Stimulated activated CD4-positive, alpha-beta T cell treated with anti-CD3 and anti-CD28 coated beads, Interleukin-2, amount 100 ng/mL, for 4 hours (primary cell): Measurements from ENCODE around the gene EPOP.
"Not testable (repeated sequence)": the region's sequence is repeated elsewhere in the genome, so short reads cannot be mapped to it uniquely, and the experiment has no call there.

Experiments used
- DNase-seq: peaks from one replicate; pipeline ENCODE4 v3.0.0-alpha.2; 2020; ENCODE audit warnings: low read depth

EPOP gene

DNA sequence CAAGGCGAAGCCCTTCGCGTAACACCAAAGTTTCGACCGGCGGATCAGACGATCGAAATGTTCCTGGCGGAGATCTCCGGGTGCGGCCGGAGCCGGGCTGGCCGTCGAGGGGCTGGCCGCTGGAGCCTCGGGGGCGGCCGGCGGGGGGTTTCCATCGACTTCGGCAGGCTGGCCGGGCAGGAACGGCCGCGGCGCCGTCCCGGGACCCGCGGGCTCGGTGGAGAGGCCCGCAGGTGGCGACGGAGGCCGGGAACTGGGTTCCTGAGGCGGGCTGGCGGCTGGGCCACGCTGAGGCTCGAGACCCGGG lies 1.1 kb downstream of the EPOP start:
- no peak for DNase-seq

DNA sequence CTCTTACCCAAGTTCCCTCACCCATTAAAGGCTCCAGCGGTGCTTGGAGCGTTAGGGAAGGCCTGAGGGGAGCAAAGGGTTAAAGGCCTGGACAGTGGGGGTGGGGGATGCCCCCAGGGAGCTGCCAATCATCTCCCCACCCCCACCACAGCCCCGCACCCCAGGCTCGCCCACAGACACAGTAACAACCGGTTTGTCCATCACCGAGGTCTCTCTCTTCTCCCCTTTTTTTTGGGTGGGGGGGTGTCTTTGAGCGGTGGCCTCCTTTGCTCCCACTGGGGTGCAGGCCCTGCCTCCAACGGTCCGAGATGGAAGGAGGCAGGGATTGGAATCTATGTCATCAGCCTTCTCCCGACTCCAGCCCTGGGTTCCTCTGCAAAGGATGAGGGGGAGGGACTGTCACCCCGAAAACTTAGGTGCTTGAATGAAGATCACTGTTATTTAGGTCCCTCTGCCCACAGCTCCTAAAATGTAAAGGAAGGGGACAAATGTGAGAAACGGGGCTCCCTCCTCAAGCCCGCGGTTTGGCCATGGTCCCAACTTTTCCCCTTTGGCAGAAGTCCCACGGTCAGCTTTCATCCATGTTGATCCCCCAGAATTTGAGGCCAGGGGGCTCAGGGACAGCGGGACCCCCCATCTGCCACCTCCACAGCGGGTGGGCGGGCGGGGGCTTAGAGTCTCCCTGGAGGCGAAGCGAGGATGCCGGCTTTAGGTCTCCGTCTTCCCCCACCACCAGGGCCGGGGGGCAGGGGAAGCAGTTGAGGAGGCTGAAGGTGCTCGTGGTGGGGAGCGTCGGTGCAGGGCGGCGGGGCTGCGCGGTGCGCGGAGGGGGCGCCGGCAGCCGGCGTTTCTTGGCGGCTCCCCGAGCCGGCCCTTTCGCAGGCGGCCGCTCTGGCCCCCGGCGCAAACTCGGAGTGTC lies 1.7 kb downstream of the EPOP start:
- DNase-seq: no peak

DNA sequence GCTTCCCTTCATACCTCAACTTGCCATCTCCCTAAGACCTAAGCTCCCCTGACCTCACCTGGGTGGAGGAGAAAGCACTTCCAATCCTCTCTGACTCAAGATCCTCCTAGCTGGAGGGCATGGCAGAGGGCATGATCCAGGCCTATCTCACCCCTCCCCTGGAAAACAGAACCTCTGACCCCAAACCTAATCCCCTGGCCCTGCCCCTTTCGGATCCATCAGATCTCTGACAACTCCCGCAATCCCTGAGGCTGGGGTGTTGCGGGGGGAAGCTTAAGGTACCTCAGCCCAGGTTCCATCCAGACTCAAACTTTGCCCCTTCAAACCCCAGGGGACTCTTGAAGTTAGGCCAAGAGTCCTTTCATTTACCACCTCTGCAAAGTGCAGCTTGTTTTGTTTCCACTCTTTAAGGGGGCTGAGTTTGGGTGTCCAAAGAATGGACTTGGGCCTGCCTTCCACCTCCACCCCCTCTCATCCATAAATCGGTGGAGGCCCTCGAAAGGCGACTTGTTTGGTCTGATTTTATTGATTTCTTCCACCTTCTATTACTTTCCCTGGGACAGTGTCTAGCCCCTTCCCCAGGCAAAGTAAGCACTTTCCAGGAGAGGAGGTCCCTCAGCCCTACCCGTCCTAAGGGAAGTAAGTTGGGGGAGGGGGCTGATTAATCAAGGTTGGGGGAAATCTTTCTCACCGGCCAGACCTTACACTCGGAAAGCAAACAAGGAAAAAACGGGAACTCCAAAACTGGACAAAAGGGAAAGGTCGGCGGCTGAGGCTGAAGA lies 2.6 kb downstream of the EPOP start:
- DNase-seq: no peak

DNA sequence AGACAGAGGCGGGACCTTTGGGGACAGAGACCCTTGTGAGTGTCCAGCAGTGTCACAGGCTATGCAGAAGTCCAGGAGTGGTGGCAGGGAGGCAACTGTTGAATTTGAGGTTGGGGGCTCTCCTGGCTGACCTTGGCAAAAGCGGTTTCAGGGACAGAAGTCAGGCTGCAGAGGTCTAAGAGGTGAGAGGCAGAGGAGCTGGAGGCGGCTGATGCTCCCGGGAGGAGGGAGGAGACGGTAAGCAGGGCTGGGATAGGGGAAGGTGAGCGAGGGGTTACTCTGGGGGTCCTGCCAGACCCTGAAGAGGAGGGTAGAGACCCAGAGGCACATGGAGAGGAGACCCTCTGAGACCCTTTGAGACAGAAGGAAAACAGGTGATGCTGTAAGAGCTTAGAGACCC lies 5.2 kb downstream of the EPOP start:
- no peak for DNase-seq

DNA sequence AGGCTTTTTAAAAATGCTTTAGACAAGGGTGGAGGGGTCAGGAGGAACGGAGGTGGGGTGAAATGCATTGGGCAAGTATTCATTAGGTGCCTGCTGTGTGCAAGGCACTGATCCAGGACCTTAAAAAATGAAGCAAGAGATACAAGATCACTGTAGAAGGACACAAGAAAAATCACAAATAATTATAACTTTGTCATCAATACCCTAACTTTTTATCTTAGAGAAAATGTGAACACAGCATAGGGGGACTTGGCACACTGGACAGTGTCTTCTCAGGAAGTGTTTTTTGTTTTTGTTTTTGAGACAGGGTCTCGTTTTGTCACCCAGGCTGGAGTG lies 7.0 kb downstream of the EPOP start:
- DNase-seq: no peak

DNA sequence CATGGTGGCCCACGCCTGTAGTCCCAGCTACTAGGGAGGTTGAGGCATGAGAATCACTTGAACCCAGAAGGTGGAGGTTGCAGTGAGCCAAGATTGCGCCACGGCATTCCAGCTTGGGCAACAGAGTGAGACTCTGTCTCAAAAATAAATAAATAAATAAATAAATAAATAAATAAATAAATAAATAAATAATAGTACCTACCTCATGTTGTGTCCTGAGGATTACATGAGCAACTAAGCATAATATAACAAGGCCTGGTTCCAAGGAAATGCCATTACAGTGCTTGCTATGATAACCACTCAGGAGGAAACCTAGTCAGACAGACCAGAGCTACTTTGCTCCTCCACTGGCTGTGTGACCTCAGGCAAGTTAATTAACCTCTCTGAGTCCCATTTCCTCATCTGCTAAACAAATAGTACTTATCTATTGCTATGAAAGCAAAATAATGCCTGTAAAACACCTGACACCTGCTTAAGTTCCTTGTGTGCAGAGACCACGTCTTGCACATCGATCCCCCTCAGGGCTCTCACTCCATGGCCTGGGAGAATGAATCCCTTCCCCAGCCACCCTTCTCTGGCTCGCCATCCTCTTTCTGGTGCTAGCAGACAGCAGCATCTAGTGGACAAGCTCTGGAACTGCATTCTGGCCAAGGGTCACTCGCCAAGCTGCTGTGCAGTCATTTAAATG lies 7.5 kb downstream of the EPOP start:
- DNase-seq: peak; percentile 23

DNA sequence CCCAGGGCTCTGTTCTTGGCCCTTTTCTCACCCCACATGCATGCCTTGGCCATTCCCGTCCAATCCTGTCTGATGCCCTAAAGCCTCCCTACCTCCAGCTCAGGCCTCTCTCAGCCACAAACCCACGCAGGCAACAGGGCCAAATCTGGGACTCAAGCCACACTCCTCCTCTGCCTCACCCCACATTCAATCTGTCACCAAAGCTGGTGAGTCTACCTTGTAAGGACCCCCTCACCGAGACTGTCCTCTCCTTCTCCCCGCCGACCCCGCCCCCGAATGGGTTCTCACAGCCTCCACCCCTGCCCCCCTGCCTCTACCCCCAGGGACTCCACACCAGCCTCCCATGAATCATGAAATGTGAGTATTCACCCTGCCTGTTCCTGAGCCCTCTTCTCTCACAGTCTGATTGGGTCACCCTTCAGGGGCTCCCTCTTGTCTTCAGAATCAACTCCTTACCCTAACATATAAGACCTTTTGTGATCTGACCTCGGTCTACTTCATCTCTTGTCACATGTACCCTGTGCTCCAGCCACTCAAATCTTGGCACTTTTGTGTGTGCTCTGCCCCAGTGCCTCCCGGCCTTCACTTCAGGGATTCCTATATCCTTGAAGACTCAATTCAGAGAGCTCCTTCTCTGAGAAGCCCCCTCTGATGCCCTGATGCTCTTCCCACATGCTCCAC lies 10.7 kb downstream of the EPOP start:
- DNase-seq: no peak

DNA sequence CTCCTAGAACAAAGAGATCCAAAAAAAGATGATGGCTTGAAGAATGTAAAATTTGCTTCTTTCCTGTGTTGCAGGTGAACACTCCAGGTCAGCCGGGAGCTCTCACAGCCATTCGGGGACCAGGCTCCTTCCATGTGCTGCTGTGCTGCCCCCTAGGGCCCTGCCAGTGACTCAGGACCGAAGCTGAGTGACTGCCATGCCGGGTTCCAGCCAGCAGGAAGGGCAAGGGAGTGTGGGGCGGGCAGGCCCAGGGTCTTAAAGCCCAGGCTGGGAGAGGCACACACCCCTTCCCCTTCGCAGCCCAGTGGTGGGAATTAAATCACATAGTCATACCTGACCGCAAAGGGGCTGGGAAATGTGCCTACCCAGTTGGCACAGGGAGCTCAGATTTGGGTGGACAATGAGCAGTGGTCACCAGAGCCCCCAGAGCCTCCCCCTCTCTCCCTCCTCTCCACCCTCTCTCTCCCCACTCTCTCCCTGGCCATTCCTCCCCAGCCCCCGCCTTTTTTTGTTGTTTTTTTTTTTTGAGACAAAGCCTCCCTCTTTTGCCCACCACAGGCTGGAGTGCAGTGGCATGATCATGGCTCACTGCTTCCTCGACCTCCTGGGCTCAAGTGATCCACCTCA lies 11.5 kb downstream of the EPOP start:
- DNase-seq: peak; percentile 24

DNA sequence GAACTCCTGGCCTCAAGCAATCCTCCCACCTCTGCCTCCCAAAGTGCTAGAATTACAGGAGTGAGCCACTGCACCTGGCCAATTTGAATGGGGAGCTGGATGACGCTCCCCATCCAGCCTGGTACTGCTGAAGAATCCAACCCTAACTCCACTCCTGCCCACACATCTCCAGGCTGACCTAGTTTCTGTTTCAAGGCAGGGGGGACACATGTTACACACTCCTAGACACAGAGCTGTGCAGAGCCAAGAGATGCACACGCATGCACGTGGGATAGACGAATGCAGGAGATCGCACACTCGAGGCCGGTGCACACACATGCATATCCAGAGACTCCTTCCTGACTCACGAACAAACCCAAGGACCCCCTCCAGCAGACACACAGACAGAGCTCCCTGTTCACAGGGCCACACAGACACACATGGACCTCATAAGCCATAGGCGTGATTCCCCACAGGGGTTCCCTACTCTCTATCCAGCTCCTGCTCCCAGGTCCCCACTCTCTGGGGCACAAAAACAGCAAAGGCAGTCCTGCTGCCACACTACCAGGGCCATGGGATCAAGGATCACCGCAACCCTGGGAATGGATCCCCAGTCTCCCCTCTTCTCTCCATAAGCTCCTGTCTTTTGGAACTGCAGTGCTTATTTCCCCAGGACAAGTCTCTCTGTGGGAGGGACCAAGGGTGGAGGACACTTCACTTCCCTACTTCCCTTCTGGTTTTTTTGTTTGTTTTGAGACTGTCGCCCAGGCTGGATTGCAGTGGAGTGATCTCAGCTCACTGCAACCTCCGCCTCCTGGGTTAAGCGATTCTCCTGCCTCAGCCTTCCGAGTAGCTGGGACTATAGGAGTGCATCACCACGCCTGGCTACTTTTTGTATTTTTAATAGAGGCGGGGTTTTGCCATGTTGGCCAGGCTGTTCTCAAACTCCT lies 14.4 kb downstream of the EPOP start:
- no peak for DNase-seq

DNA sequence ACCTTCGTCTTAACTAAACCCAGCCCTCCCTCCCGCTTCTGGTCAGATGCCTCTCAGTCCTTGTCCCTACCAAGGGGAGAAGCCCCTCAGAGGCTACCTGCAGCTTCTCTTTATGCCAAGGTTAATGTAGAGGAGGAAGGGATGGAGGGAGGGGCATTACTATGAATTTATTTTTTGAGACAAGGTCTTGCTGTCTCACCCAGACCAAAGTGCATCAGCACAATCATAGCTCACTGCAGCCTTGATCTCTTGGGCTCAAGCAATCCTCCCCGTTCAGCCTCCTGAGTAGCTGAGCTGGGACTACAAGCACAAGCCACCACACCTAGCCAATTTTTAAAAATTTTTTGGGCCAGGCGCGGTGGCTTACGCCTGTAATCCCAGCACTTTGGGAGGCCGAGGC lies 15.3 kb downstream of the EPOP start:
- DNase-seq: no peak

DNA sequence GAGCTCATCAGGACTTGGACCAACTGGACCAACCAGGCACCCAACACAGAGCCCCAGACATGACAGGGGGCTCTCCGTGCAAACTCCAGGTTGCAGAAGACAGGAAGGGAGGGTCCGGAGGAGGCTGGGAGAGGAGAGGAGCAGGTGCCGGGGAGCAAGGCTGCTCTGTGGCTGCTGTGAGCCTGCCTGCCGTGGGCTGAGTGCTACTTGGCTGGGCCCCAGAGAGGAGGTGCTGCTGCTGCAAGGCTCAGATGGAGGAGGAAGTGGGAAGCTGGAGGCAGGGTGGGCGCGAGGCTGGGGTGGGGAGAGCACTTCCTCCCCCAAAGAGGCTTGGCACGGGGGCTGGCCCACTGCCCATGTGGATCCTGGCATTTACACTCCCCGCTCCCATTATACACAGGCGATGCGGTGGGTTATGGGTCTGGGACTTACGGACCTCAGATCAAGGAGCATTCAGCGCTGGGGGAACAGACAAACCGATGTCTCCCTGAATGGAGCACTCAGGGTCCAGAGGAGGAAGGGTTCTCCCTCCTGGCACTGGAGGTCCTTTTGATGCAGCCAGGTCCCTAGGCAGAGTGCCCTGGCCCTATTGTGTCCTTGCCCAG lies 15.9 kb downstream of the EPOP start:
- DNase-seq: no peak

DNA sequence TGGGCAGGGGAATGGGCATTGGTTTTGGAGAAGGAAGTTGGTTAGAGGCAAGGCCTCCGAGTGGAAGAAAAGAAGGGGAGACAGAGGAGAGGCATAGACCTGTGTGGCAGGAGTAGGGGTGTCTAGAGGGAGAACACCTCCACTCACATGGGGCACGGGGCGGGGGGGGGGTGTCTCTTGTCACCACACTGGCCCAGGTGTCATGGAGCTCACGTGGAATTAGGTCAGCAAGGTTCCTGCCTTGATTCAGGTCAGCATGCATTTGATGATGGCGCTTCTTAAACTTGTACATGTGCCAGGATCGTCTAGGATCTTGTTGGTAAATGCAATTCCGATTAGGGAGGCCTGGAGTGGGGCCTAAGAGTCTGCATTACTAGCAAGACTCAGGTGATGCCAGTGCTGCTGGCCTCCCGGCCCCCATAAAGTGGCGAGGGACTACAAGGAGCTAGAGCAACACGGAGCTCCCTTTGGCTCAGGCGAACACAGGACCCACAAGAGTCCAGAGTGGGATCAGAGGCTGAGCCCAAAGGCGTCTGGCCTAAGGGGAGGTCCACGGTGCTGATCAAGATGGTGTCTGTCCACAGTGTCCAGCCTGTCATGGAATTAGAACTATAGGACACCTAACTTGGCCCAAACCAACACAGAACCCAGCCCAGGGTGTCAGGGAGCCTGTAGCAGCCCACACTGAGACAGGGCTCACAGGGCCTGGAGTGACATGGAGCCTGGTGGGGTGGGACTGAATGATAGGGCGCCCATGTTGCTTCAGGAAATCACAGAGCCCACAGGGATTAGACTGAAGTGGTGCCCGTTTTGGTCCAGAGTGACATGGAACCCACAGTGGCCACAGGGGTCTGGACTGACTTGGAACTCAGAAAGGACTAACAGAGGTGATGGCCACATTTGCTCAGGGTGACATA lies 16.7 kb downstream of the EPOP start:
- no peak for DNase-seq

DNA sequence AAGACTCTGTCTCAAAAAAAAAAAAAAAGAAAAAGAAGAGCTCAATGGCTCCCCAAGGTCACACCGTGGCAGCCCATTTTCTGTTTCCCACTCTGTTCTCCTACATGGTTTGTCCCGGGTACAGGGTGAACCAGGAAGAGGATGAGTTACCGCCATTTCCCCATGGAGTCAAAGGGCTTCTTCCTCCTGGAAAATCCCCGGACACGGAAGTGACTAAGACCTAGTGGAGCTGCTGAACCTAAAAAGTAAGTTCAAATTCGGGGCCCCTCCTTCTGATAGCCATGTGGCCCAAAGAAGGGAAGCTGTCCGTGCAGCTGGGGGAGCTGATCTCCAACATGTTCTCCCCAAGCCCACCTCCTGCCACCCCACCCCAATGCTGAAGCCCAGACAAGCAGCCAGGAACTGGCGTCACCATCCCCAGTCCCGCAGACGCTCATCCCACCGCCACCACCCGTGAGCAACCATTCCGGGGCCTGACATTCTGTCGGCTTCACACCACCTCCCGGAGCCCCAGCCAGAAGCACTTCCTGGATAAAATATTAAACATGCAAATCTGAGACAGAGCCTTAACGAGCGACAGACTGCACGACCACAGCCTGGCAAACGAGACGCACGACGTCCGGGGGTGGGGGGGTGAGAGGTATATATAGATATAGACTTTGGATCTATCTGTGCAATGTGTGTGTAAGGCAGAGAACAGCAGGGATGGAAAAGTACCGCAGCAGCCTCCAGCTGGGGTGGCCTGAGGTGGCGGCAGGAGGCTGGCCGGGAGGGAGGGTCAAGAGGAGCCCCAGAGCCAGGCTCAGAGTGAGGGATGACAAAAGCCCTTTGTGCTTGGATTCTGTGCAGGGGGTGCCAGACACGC lies 17.6 kb downstream of the EPOP start:
- no peak for DNase-seq

DNA sequence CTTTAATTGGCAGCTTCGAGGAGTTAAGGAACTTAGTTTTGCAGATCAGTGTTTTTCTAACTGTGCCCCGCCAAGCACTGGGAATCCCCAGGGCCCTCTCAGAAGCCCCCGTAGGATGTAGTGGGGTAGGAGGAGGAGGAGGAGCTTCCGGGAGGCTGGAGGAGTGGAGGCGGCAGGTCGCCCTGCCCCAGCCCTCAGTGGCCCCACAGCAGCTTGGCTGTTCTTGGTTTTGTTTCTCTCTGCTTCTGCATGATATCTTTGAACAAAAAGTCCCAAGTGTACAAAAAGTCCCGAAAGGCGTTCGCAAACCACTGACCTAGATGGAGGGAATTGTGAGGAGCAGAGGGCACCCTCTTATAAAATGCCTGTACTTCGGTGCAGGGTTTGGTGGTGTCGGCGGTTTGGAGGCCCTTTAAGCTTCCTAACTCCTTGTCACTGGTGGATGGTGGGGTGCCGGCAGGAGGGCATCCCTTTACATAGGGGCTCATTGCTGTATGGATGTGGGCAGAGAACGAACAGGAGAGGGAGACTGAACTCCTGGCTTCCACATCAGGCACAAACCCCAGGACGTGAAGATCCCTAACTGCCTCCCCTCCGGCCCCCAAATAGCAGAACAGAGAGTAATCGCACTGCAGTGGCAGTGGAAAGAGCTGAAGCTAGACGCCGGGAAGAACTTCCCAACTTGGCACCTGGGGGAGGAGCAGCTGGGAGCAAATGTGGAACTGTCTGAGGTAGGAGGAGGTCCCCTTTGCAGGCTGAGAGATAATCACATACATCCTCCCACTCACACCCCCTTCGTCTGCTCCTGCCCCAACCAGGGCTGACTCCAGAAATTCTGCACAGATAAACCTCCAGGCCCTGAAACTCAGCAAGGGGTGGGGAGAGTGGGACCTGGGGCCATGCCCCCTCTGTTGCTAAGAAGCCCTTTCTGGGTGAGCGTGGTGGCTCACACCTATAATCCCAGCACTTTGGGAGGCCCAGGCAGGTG lies 20.1 kb downstream of the EPOP start:
- DNase-seq: no peak

DNA sequence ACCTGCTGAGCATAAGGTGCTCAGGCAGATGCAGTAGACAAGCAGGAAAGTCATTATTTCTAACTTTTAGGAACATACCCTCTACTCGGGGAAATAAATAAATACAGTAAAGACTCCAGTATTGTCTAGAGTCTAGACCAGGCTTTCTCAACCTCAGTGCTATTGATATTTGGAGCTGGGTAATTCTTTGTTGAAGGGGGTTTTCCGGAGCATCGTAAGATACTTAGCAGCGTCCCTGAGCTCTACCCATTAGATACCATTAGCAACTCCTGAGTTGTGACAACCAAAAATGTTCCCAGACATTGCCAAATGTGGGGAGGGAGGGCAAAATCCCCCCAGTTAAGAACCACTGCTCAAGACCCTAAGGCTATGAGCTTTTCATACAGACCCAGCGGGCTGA lies 21.1 kb downstream of the EPOP start:
- DNase-seq: no peak

DNA sequence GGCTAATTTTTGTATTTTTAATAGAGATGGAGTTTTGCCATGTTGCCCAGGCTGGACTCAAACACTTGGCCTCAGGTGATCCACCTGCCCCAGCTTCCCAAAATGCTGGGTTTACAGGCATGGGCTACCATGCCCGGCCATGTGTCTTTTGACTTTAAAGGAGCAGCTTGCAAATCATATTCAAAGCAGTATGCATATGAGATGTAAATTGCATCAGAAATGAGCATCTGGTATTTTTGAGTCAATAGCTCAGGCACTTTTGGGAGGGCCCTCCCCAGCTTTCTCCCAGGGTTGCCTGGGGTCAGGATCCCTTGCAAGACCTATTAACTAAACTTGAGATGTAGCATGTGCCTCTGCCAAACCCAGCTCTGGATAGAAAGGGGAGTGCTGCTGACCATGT lies 21.5 kb downstream of the EPOP start:
- no peak for DNase-seq

DNA sequence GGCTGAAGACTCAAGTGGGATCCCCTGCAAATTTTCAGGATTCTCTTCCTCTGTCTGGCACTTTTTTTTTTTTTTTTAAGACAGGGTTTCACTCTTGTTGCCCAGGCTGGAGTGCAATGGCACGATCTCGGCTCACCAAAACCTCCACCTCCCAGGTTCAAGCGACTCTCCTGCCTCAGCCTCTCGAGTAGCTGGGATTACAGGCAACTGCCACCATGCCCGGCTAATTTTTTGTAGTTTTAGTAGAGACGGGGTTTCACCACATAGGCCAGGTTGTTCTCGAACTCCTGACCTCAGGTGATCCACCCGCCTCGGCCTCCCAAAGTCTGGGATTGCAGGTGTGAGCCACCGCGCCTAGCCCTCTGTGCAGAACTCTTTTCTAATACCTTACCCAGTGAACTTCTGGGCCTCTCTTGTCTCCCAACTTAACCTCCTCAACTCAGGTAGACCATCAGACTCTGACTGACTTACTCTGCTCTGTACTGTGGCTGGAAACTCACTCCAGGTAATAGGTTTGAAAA lies 24.0 kb downstream of the EPOP start:
- DNase-seq: not testable (repeated sequence)
